ENCODE data around the gene CDCP2. TPM values are rescaled to one million over a fixed set of nuclear protein-coding genes. Genes with fewer than 3 reads are reported as not detected.

The CDCP2 gene
- total RNA-seq, 2 donors from 2014 or later: not detected

DNA sequence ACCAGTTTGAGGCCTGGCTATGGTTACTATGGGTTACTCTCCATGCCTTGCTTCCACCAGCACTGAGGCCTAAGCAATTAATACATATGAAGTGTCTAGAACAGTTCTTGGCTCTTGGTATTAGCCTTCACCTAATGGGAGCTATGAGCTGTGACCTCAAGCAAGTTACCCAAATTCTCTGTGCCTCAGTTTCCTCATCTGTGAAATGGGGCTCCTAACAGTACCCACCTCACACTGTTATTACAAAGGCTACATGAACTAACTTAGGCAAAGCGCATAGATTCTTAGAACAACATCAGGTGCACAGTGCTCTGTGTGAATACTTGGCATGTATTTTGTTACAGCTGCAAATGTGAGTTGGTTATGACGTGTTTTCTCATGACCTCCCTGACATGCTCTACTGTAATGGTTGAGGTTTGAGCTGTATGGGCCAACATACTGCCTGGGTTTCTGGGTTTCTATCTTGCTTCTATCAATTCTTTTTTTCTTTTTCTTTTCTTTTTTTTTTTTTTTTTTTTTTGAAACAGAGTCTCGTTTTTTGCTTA is 26.5 kb downstream of the CDCP2 start:
- no peaks in the 10 kb centered on the region for H3K36me3 ChIP-seq (replicated peaks in 1 of 2; ENCODE audit: insufficient read depth in 1 of 2, low read depth in 2 of 2)
- H3K4me3 ChIP-seq: no peak overlapping the region
- intact Hi-C loops (cut with DNase I): loop anchor here (10.0 kb wide), 1 partner anchor 278 kb away; the partner anchor contains the start of gene SSBP3
- peak; percentile 33 to 84 (median 64) for DNase-seq
- H3K27me3 ChIP-seq: no peaks in the 10 kb centered on the region
- peaks cover 41% of the 10 kb centered on the region for H3K4me1 ChIP-seq
- H3K27ac ChIP-seq: peak overlapping the region; percentile 81 to 90 (median 88)
- H3K9me3 ChIP-seq: no peaks in the 10 kb centered on the region
- 28 to 43% methylated on average over 3 of the region's 3 CpGs for WGBS, 2 donors
- TF ChIP-seq, protein P1, sequence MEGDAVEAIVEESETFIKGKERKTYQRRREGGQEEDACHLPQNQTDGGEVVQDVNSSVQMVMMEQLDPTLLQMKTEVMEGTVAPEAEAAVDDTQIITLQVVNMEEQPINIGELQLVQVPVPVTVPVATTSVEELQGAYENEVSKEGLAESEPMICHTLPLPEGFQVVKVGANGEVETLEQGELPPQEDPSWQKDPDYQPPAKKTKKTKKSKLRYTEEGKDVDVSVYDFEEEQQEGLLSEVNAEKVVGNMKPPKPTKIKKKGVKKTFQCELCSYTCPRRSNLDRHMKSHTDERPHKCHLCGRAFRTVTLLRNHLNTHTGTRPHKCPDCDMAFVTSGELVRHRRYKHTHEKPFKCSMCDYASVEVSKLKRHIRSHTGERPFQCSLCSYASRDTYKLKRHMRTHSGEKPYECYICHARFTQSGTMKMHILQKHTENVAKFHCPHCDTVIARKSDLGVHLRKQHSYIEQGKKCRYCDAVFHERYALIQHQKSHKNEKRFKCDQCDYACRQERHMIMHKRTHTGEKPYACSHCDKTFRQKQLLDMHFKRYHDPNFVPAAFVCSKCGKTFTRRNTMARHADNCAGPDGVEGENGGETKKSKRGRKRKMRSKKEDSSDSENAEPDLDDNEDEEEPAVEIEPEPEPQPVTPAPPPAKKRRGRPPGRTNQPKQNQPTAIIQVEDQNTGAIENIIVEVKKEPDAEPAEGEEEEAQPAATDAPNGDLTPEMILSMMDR (IDR thresholded peaks at IDR 0.05): no peak
- TF ChIP-seq POLR2A (IDR thresholded peaks at IDR 0.05): no peak
- peak; percentile 79 for ATAC-seq

DNA sequence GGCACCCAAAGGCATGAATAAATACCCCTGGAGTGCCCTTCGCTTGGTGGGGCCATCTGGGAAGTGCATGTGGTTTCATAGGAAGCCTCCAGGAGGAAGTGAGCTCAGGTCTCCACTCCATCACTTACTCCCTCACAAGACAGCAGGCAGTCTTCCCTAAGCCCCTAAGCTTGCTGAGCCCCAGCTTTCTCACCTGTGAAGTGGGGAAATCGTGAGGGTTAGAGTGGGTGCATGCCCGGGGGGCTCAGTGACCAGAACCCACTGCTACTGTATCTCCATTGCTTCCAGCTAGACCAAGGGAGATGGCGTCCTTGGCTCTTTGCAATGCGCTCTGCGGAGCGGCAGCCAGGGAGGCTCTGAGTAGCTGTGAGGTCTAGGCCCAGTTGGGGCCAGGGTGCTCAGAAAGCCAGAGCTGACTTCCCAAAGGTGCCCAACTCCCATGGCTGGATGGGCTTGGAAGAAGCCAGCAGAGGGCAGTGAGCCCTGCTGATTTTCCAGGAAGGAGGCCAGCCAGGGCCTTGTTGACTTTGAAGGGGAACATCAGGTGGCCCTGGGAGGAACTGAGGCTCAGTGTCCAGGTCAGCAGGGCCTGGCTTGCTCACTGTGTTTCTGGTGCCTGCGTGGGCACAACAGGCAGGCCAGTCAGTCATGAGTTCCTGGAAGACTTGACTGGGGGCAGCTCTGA is 27.3 kb downstream of the CDCP2 start:
- intact Hi-C loops (cut with DNase I): loop anchor here (10.0 kb wide), 1 partner anchor 279 kb away; the partner anchor contains the start of gene SSBP3

DNA sequence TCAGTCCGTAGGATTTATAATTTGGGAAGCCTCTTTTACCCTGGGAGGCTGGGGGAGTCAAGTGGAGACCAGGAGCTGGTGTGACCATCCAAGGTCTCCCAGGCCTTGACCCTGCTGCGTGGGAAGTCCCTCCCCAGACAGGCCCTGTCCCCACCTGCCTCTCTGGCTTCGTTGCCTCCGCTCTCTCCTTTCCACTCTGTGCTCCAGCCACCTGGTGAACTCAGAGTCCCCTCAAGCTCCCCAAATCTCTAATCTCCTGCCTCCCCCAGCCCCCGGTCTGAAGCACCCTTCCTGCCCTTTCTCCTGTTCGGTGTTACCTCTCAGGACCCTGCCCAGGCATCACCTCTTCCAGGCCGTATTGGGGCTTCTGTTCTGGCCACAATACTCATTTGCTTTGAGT is 27.9 kb downstream of the CDCP2 start:
- Histone ChIP-seq H3K27ac (peak overlapping the region; percentile 81 to 90 (median 88)), H3K27me3 (no peaks in the 10 kb centered on the region), H3K36me3 (replicated peaks in 1 of 2; ENCODE audit: insufficient read depth in 1 of 2, low read depth in 2 of 2) (no peaks in the 10 kb centered on the region), H3K9me3 (no peaks in the 10 kb centered on the region), H3K4me3 (no peak overlapping the region), H3K4me1 (peaks cover 45% of the 10 kb centered on the region)
- ATAC-seq: no peak
- no peak for DNase-seq
- 82 to 87% methylated on average over 5 to 7 of the region's 7 CpGs for whole genome bisulfite sequencing, 2 donors
- intact Hi-C loops (cut with DNase I): loop anchor here (10.0 kb wide), 1 partner anchor 280 kb away; the partner anchor contains the start of gene SSBP3
- TF ChIP-seq, protein P1 (IDR thresholded peaks at IDR 0.05): no peak
- no peak for TF ChIP-seq POLR2A (IDR thresholded peaks at IDR 0.05)

More for the DNA sequence above, 27.3 kb downstream of the CDCP2 start:
- H3K4me3 ChIP-seq: no peak overlapping the region
- H3K27ac ChIP-seq: peak overlapping the region; percentile 81 to 90 (median 88)
- no peak for TF ChIP-seq POLR2A (IDR thresholded peaks at IDR 0.05)
- TF ChIP-seq, protein P1 (IDR thresholded peaks at IDR 0.05): peak in 6 of 7 experiments; percentile 18 to 62 (median 52)
- H3K27me3 ChIP-seq: no peaks in the 10 kb centered on the region
- H3K9me3 ChIP-seq: no peaks in the 10 kb centered on the region
- 84 to 92% methylated on average over 8 of the region's 8 CpGs for WGBS, 2 donors
- H3K36me3 ChIP-seq (replicated peaks in 1 of 2; ENCODE audit: insufficient read depth in 1 of 2, low read depth in 2 of 2): no peaks in the 10 kb centered on the region
- DNase-seq: peak; percentile 64 to 78 (median 72)
- peaks cover 45% of the 10 kb centered on the region for H3K4me1 ChIP-seq
- peak; percentile 38 for ATAC-seq

DNA sequence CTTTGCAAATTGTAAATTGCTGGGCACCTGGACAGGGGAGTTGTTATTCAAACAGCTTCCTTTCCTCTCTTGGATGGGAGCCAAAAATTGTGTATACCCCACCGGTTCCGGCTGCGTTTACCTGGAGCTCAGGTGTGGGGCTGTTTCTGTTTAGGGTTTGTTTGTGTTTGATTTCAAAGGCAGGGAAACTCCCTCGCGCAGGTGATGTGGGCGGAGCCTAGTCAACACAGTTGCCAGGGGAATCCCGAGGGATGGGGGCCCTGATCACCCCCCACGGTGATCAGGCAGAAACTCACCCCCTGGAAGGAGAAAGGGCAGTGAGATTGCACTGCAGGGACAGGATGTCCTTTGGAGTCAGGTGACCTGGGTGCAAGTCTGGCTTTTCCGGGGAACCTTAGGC is 28.3 kb downstream of the CDCP2 start:
- peak in 1 of 3 donors; percentile 53 for TF ChIP-seq POLR2A (IDR thresholded peaks at IDR 0.05)
- TF ChIP-seq, protein P1 (IDR thresholded peaks at IDR 0.05): no peak
- ATAC-seq (peak; percentile 58), DNase-seq (peak; percentile 69 to 78 (median 76))
- no peaks in the 10 kb centered on the region for H3K27me3 ChIP-seq
- H3K36me3 ChIP-seq (replicated peaks in 1 of 2; ENCODE audit: insufficient read depth in 1 of 2, low read depth in 2 of 2): no peaks in the 10 kb centered on the region
- no peaks in the 10 kb centered on the region for H3K9me3 ChIP-seq
- WGBS, 2 donors: 26 to 34% methylated on average over 7 to 9 of the region's 9 CpGs
- H3K4me1 ChIP-seq: peaks cover 45% of the 10 kb centered on the region
- peak overlapping the region; percentile 81 to 90 (median 88) for H3K27ac ChIP-seq
- intact Hi-C loops (cut with DNase I): loop anchor here (10.0 kb wide), 1 partner anchor 280 kb away; the partner anchor contains the start of gene SSBP3
- H3K4me3 ChIP-seq: no peak overlapping the region

All from body of pancreas (tissue), 4 donors.